Measurements from ENCODE around the gene ZNF460. TPM values are rescaled to one million over a fixed set of nuclear protein-coding genes. Genes with fewer than 3 reads are reported as not detected.

Gene ZNF460
- total and polyA plus RNA-seq, 10 of the 15 experiments (the other 5 are each of a cell fraction or from before 2014, with no cell fraction given) = 0.15 to 43.0 (median 8.7) TPM

DNA sequence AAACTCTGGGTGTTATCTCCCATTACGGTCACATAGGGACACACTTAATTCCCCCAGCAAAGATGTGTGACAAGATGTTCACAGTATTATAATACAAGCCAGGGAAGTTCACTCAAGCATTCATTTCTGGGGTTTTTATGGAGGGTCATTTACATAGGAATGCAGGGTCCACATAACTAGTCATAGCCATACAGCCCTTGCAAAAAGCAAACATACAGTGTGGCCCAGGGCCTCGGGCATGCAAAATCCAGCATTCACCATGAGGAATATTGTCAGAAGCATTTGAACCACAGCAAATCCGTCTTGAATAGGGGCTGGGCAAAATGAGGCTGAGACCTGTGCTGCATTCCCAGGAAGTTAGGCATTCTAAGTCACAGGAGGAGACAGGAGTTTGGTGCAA lies 13.0 kb upstream of the ZNF460 start:
- Histone ChIP-seq H3K4me2 (ENCODE audit: control insufficient read depth, insufficient read depth) (no peak overlapping the region), H3K36me3 (ENCODE audit: control insufficient read depth in 2 of 2, insufficient read depth in 2 of 2, low read length in 1 of 2) (no peaks in the 10 kb centered on the region), H3K27me3 (replicated peaks in 1 of 2; ENCODE audit: control insufficient read depth in 2 of 2, insufficient read depth in 2 of 2, low read length in 1 of 2) (no peaks in the 10 kb centered on the region), H3K4me3 (no peak overlapping the region), H3K9me3 (replicated peaks; ENCODE audit: control insufficient read depth, insufficient read depth, low read length) (no peaks in the 10 kb centered on the region; the same call in 2 of the 3 replicates), H3K4me1 (ENCODE audit: control insufficient read depth, insufficient read depth, low read length) (peaks cover 10% of the 10 kb centered on the region), H3K79me2 (ENCODE audit: control insufficient read depth, insufficient read depth, low read length) (no peaks in the 10 kb centered on the region), H4K20me1 (ENCODE audit: control insufficient read depth, insufficient read depth) (no peaks in the 10 kb centered on the region), H3K27ac (ENCODE audit: control insufficient read depth, insufficient read depth) (no peak overlapping the region), H3K9ac (ENCODE audit: control insufficient read depth, insufficient read depth, low read length) (no peak overlapping the region), H2AFZ (ENCODE audit: control insufficient read depth, low read depth, low read length) (no peak overlapping the region)
- POLR2A ChIA-PET = no interaction called here
- RAD21 ChIA-PET (ENCODE audit: unreplicated experiment) = interaction anchor here (1.4 kb wide), 1 partner anchor 16 kb away, joined by 5 read pairs; no protein-coding TSS in a partner anchor
- SMC1A ChIA-PET (ENCODE audit: uncharacterized antibody, unreplicated experiment) = no interaction called here
- BruUV-seq (replicated peaks) = no TSS peak
- ATAC-seq (peak; percentile 53), FAIRE-seq (no peak), DNase-seq (ENCODE audit: low read depth, low spot score) (no peak)
- intact Hi-C loops (cut with micrococcal nuclease; ENCODE audit: unreplicated experiment) (no loop called here), in situ Hi-C loops (cut with MboI) (no loop called here)
- WGBS (ENCODE audit: insufficient coverage, insufficient replicate concordance, low lambda C conversion rate, missing lambda C conversion rate) = 36% methylated on average over 3 of the region's 3 CpGs
- TF ChIP-seq EZH2 (IDR thresholded peaks at IDR 0.05; ENCODE audit: borderline replicate concordance, control insufficient read depth, low read depth, low read length) (no peak), SREBF2 (IDR thresholded peaks at IDR 0.05; ENCODE audit: low read length) (no peak), GATAD2B (conservative IDR thresholded peaks at IDR 0.05; ENCODE audit: low read depth) (no peak), DPF2 (IDR thresholded peaks at IDR 0.05) (no peak), BCL11A (IDR thresholded peaks at IDR 0.05; ENCODE audit: low read depth, low read length) (no peak), IRF3 (IDR thresholded peaks at IDR 0.05) (no peak), NFYB (IDR thresholded peaks at IDR 0.05; ENCODE audit: insufficient read depth, low read depth, low read length) (no peak), SREBF1 (IDR thresholded peaks at IDR 0.05; ENCODE audit: low read length) (no peak), FOS (IDR thresholded peaks at IDR 0.05; ENCODE audit: borderline replicate concordance, extremely low read depth, insufficient read length) (no peak), MTA2 (IDR thresholded peaks at IDR 0.05; ENCODE audit: low read depth) (no peak), USF2 (IDR thresholded peaks at IDR 0.05; ENCODE audit: borderline replicate concordance, low read depth, low read length) (no peak), RELA (IDR thresholded peaks at IDR 0.05; ENCODE audit: borderline replicate concordance, partially characterized antibody) (no peak), SMAD5 (IDR thresholded peaks at IDR 0.05; ENCODE audit: low read depth) (no peak), RCOR1 (conservative IDR thresholded peaks at IDR 0.05; ENCODE audit: low read depth, low read length) (no peak), CBFB (IDR thresholded peaks at IDR 0.05; ENCODE audit: low read depth) (no peak), CEBPB (IDR thresholded peaks at IDR 0.05; ENCODE audit: borderline replicate concordance in 1 of 2, low read depth in 2 of 2, low read length in 2 of 2) (no peak), ATF7 (IDR thresholded peaks at IDR 0.05; ENCODE audit: low read depth) (no peak), ZNF24 (IDR thresholded peaks at IDR 0.05) (no peak)
- TF ChIP-seq, protein P1, sequence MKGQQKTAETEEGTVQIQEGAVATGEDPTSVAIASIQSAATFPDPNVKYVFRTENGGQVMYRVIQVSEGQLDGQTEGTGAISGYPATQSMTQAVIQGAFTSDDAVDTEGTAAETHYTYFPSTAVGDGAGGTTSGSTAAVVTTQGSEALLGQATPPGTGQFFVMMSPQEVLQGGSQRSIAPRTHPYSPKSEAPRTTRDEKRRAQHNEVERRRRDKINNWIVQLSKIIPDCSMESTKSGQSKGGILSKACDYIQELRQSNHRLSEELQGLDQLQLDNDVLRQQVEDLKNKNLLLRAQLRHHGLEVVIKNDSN (IDR thresholded peaks at IDR 0.05; ENCODE audit: borderline replicate concordance, extremely low read length, insufficient read depth, low read depth, low read length) = no peak
- CTCF ChIA-PET = interaction anchor here (0.6 kb wide), 1 partner anchor 37 kb away, joined by 4 read pairs; no protein-coding TSS in a partner anchor
